ENCODE measurements around the gene CFAP97.

Gene CFAP97

GRCh38 chr4:185194924-185195888, 8.6 kb downstream of the CFAP97 start:
- no peak for TF ChIP-seq CTCF (IDR thresholded peaks at IDR 0.05; ENCODE audit: extremely low read depth, missing control alignments)
- no peak for DNase-seq (ENCODE audit: low spot score)

GRCh38 chr4:185192059-185192458, 11.7 kb downstream of the CFAP97 start:
- TF ChIP-seq CTCF (IDR thresholded peaks at IDR 0.05; ENCODE audit: extremely low read depth, missing control alignments), result no peak
- DNase-seq (ENCODE audit: low spot score), result peak; percentile 40

- no peak for TF ChIP-seq CTCF (IDR thresholded peaks at IDR 0.05; ENCODE audit: extremely low read depth, missing control alignments)
- no peak for DNase-seq (ENCODE audit: low spot score)
These were observed 13.4 kb downstream of the CFAP97 start for GRCh38 chr4:185190306-185190856.

GRCh38 chr4:185189606-185190305, 14.0 kb downstream of the CFAP97 start:
- no peak for TF ChIP-seq CTCF (IDR thresholded peaks at IDR 0.05; ENCODE audit: extremely low read depth, missing control alignments)
- DNase-seq (ENCODE audit: low spot score), result no peak

GRCh38 chr4:185186769-185187168, 17.0 kb downstream of the CFAP97 start:
- DNase-seq (ENCODE audit: low spot score), result no peak
- TF ChIP-seq CTCF (IDR thresholded peaks at IDR 0.05; ENCODE audit: extremely low read depth, missing control alignments), result no peak

GRCh38 chr4:185183622-185184281, 20.0 kb downstream of the CFAP97 start:
- TF ChIP-seq CTCF (IDR thresholded peaks at IDR 0.05; ENCODE audit: extremely low read depth, missing control alignments), result peak; percentile 56
- peak; percentile 58 for DNase-seq (ENCODE audit: low spot score)

All from GM20000 (cell line).